Keratinocyte (primary cell): ENCODE data around the gene SYNGR1. TPM values are rescaled to one million over a fixed set of nuclear protein-coding genes. Genes with fewer than 3 reads are reported as not detected.

ENCODE experiments used
- DNase-seq: peaks from one replicate; pipeline ENCODE4 v3.0.0-alpha.2; 2011; ENCODE audit warnings: low read depth, missing footprints, low spot score
- FAIRE-seq: peaks from 2 replicates; lab custom pipeline; 2011; peaks lifted over from hg19 to GRCh38; lab: Jason Lieb, UNC
- H2AFZ ChIP-seq: 2 replicates; pipeline ENCODE4 v1.6.0; 2012; ENCODE audit warnings: low read length, control low read depth, inconsistent platforms; ENCODE audit not compliant: control insufficient read depth
- H3K27ac ChIP-seq: 2 replicates; pipeline ENCODE4 v1.5.1; 2011; ENCODE audit warnings: low read length; ENCODE audit not compliant: control insufficient read depth, insufficient read depth
- H3K27me3 ChIP-seq: 3 replicates; pipeline ENCODE4 v1.6.0; 2011; ENCODE audit warnings: low read length; ENCODE audit not compliant: control insufficient read depth, insufficient read depth; ENCODE audit errors: extremely low read depth
- H3K36me3 ChIP-seq, 2 experiments: 2 replicates in 1 of 2; 3 replicates in 1 of 2; pipeline ENCODE4 v1.5.1; 2011; ENCODE audit warnings: low read length in 2 of 2, mild to moderate bottlenecking in 1 of 2; ENCODE audit not compliant: control insufficient read depth in 2 of 2, insufficient read depth in 2 of 2; ENCODE audit errors: extremely low read depth in 1 of 2
- H3K4me1 ChIP-seq: 3 replicates; pipeline ENCODE4 v1.5.1; 2011; ENCODE audit warnings: low read length; ENCODE audit not compliant: control insufficient read depth, insufficient read depth; ENCODE audit errors: extremely low read depth
- H3K4me2 ChIP-seq: 3 replicates; pipeline ENCODE4 v1.6.0; 2011; ENCODE audit warnings: low read depth, low read length; ENCODE audit not compliant: control insufficient read depth, insufficient read depth; ENCODE audit errors: extremely low read depth
- H3K4me3 ChIP-seq, 3 experiments: fragments of 200-600 bp in 1 of 3; sonication (generic) in 1 of 3; 2 replicates in 2 of 3; 3 replicates in 1 of 3; pipeline ENCODE4 v1.5.1; 2011 to 2016; ENCODE audit warnings: low read length in 3 of 3, mild to moderate bottlenecking in 3 of 3, control low read depth in 2 of 3, inconsistent platforms in 1 of 3, low read depth in 1 of 3, mixed read lengths in 1 of 3, mixed run types in 1 of 3, moderate library complexity in 1 of 3; ENCODE audit not compliant: control insufficient read depth in 2 of 3, insufficient read depth in 2 of 3; ENCODE audit errors: extremely low read depth in 1 of 3
- H3K79me2 ChIP-seq: 2 replicates; pipeline ENCODE4 v1.6.0; 2012; ENCODE audit warnings: low read length; ENCODE audit not compliant: control insufficient read depth, insufficient read depth
- H3K9ac ChIP-seq: 3 replicates; pipeline ENCODE4 v1.6.0; 2011; ENCODE audit warnings: low read length; ENCODE audit not compliant: control insufficient read depth, insufficient read depth; ENCODE audit errors: extremely low read depth
- H3K9me1 ChIP-seq: 3 replicates; pipeline ENCODE4 v1.6.0; 2011; ENCODE audit warnings: low read length; ENCODE audit not compliant: control insufficient read depth, insufficient read depth; ENCODE audit errors: extremely low read depth
- H3K9me3 ChIP-seq: 2 replicates; pipeline ENCODE4 v1.5.1; 2012; ENCODE audit warnings: low read depth, low read length; ENCODE audit not compliant: control insufficient read depth
- H4K20me1 ChIP-seq: 3 replicates; pipeline ENCODE4 v1.6.0; 2011; ENCODE audit warnings: low read length; ENCODE audit not compliant: control insufficient read depth, insufficient read depth; ENCODE audit errors: extremely low read depth
- EZH2 ChIP-seq: IDR thresholded peaks from one replicate; pipeline ENCODE4 v1.6.1; 2012; ENCODE audit warnings: inconsistent platforms, mild to moderate bottlenecking, low read length, moderate library complexity
- dilution Hi-C: fragments of 300-500 bp; cut with MboI; formaldehyde crosslinking; loops from one replicate; pipeline ENCODE4 v1.7.0; 2020; ENCODE audit warnings: low sequenced_read_pairs; ENCODE audit not compliant: extremely low pct_ligation_motif_present
- polyA plus RNA-seq, 5 experiments: library from polyadenylated mRNA; depleted of rRNA in 3 of 5; stranded (reverse) in 3 of 5; stranded (forward) in 1 of 5; unstranded in 1 of 5; fragments of >200 nt; gene quantifications; 1 replicate in 1 of 5; 2 replicates in 3 of 5; 3 replicates in 1 of 5; pipeline versions ENCODE4 v1.2.1 to v1.2.3, GENCODE V29; 2011 to 2012; ENCODE audit warnings: missing spikeins in 2 of 5, low read depth in 1 of 5, low replicate concordance in 1 of 5
- TF ChIP-seq, protein P1 (sequence below), 3 experiments: IDR thresholded peaks in 1 of 3; conservative IDR thresholded peaks in 1 of 3; optimal IDR thresholded peaks in 1 of 3; 2 replicates in 2 of 3; 3 replicates in 1 of 3; pipeline versions ENCODE3 to v1.5.1; 2011; ENCODE audit warnings: low read length in 3 of 3, mild to moderate bottlenecking in 3 of 3, moderate library complexity in 2 of 3, control low read depth in 1 of 3, inconsistent platforms in 1 of 3; ENCODE audit not compliant: insufficient read depth in 2 of 3; ENCODE audit errors: extremely low read depth in 1 of 3

The SYNGR1 gene
- polyA plus RNA-seq, 1 donor (not counting 4 experiments of a cell fraction or from before 2014, with no cell fraction given), result 0.63 TPM

DNA sequence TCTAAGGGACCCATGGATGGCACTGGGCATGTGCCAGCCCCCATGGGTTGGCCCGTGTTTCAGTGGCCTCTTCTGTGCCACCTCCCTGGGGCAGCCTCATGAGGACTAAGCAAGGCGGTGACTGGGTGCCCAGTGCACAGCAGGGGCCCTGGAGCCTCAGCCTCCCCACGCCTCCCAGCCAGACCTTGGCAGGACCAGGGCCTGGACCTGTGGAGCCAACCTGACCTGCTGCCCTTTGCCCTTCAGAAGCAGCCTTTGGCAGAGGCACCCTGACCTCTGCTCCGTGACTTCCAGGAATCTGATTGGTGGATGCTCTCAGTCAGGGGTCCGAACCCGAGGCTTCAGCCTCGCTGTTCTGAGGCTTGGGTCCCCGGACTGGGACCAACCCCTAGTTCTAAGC is 25.0 kb downstream of the SYNGR1 start:
- H3K9ac ChIP-seq, result no peak overlapping the region
- H3K4me2 ChIP-seq, result no peak overlapping the region
- no peak for TF ChIP-seq EZH2
- TF ChIP-seq, protein P1, sequence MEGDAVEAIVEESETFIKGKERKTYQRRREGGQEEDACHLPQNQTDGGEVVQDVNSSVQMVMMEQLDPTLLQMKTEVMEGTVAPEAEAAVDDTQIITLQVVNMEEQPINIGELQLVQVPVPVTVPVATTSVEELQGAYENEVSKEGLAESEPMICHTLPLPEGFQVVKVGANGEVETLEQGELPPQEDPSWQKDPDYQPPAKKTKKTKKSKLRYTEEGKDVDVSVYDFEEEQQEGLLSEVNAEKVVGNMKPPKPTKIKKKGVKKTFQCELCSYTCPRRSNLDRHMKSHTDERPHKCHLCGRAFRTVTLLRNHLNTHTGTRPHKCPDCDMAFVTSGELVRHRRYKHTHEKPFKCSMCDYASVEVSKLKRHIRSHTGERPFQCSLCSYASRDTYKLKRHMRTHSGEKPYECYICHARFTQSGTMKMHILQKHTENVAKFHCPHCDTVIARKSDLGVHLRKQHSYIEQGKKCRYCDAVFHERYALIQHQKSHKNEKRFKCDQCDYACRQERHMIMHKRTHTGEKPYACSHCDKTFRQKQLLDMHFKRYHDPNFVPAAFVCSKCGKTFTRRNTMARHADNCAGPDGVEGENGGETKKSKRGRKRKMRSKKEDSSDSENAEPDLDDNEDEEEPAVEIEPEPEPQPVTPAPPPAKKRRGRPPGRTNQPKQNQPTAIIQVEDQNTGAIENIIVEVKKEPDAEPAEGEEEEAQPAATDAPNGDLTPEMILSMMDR (optimal IDR thresholded peaks at IDR 0.05 in 1 of 3, IDR thresholded peaks at IDR 0.05 in 1 of 3, conservative IDR thresholded peaks at IDR 0.05 in 1 of 3; ENCODE audit: extremely low read depth in 1 of 3, insufficient read depth in 2 of 3, low read length in 3 of 3), result no peak
- H4K20me1 ChIP-seq, result no peaks in the 10 kb centered on the region
- FAIRE-seq, result no peak
- no peaks in the 10 kb centered on the region for H3K36me3 ChIP-seq
- H3K4me1 ChIP-seq, result no peaks in the 10 kb centered on the region
- H3K79me2 ChIP-seq, result no peaks in the 10 kb centered on the region
- dilution Hi-C loops, result no loop called here
- DNase-seq, result no peak
- no peak overlapping the region for H2AFZ ChIP-seq
- peaks cover 2% of the 10 kb centered on the region for H3K9me3 ChIP-seq
- no peaks in the 10 kb centered on the region for H3K9me1 ChIP-seq
- H3K4me3 ChIP-seq, result no peak overlapping the region
- H3K27me3 ChIP-seq, result peaks cover 5% of the 10 kb centered on the region
- no peak overlapping the region for H3K27ac ChIP-seq

DNA sequence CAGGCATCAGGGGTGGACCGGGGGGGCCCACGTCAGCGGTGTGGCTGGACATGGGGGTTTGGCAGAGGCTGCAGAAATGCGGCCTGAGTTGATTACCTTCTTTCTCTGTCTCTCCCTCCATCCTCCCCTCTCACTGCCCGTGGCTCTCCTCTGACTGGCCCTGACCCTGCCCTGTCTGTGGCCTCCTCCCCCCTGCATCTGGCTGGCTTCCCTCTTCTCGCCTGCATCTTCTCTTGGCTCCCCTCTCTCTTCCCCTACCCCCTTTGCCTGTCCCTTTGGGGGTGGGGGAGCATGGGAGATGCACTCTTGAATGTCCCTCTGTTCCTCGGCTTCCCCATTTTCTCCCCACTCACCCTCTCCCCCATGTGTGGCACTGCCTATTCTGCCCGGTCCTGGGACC is 25.9 kb downstream of the SYNGR1 start:
- FAIRE-seq (no peak), DNase-seq (no peak)
- Histone ChIP-seq H3K9me1 (no peaks in the 10 kb centered on the region), H3K9ac (no peak overlapping the region), H3K4me2 (no peak overlapping the region), H3K4me3 (no peak overlapping the region), H4K20me1 (no peaks in the 10 kb centered on the region), H3K4me1 (no peaks in the 10 kb centered on the region), H3K27ac (no peak overlapping the region), H3K27me3 (peaks cover 5% of the 10 kb centered on the region), H3K36me3 (no peaks in the 10 kb centered on the region), H3K9me3 (peaks cover 2% of the 10 kb centered on the region), H3K79me2 (no peaks in the 10 kb centered on the region), H2AFZ (no peak overlapping the region)
- dilution Hi-C loops, result no loop called here
- TF ChIP-seq, protein P1 (optimal IDR thresholded peaks at IDR 0.05 in 1 of 3, IDR thresholded peaks at IDR 0.05 in 1 of 3, conservative IDR thresholded peaks at IDR 0.05 in 1 of 3; ENCODE audit: extremely low read depth in 1 of 3, insufficient read depth in 2 of 3, low read length in 3 of 3), result no peak
- no peak for TF ChIP-seq EZH2
